Glomerular visceral epithelial cell (primary cell): ENCODE measurements around the gene BMAL2.

Source experiments
- DNase-seq: peaks from one replicate; pipeline ENCODE4 v3.0.0-alpha.2; 2016; ENCODE audit errors: extremely low spot score

Gene BMAL2

DNA sequence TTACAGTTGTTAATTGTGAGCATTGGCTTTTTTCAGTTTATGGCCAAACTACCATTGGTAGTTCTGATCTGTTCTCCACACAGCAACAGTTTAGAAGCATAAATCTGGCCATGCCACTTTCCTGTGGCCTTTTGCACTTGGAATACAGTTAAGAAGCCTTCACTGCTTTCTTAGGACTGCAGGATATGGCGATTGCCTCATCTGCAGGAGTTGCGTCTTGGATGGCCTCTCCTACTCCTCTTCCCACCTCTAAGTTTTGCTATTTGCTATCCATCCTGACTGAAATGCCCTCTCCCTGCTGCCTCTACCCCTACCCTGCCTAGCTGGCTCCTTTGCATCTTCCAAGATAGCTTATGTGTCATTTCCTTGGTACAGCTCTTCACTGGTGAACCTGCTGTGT is 12.8 kb upstream of the BMAL2 start:
- no peak for DNase-seq

DNA sequence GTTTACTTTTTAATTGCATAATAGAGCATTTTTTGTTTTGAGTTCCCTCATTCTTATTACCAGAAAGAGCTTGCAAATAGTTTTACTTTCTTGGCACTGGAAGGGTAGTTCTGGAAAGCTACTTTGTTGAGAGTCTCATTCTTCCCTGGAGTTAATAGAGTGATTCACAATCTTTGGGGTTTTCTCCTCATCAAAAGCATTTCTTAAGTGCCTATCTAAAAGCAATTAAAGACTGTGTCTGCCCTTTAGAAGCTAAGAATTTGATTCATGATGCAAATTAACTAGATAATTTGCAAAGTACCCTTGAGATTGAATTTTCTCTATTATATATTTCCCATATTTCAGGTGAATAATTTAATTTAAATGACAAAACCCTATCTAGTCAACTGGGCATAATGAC is 8.1 kb upstream of the BMAL2 start:
- no peak for DNase-seq

DNA sequence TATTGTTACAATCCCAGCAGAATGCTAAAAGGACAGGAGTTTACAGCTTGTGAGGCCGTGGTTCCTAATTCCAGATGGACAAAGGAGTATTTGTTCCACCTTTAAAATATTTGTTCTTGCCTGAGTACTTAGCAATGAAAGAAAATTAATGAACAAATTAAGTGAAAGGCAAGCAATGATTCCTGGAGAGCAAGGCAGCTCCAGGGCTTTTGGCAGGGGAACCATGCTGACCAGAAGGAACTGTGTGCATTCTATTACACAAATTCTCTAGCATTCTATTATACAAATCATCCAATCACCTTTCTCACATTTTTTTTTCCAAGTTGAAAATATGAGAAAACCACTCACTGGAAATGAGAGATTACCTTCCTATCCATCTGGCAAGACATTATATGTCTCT is 1.8 kb upstream of the BMAL2 start:
- no peak for DNase-seq

- peak; percentile 81 for DNase-seq
Observed at GRCh38 chr12:27331291-27331926, 1.2 kb upstream of the BMAL2 start.

DNA sequence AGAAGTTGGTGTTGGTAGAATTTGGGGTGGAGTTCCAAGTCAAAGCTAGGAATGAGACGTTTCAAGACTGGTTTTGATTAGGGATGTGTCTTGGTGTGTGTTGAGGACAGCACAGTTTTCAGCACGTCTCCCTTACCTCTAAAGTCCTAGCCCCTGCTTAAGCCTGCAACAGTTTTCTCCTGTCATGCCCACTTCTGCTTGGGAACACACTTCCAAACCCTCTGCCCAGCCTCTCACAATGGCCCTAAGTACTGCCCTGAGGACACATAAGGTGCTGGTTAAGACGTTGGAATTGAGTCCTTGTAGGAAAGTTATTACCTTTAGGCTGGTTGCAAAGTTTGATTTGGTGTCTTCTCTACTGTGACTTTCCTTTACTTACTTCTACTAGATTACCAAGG is 710 bp upstream of the BMAL2 start:
- no peak for DNase-seq

DNA sequence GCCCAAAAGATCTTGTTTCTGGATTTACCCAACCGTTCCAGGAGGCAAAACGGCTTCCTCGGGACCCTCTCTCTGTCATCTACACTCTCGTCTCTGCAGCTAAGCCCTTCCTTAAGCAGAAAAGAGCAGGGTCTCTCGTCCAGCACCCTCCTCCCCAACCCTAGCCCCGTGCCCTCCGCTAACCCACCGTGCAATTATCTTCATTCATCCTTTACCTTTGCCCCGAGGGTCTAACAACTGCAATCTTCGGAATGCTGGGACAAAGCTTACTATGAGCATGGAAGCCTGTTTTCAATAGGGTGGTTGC is 276 bp upstream of the BMAL2 start:
- DNase-seq, result no peak

DNA sequence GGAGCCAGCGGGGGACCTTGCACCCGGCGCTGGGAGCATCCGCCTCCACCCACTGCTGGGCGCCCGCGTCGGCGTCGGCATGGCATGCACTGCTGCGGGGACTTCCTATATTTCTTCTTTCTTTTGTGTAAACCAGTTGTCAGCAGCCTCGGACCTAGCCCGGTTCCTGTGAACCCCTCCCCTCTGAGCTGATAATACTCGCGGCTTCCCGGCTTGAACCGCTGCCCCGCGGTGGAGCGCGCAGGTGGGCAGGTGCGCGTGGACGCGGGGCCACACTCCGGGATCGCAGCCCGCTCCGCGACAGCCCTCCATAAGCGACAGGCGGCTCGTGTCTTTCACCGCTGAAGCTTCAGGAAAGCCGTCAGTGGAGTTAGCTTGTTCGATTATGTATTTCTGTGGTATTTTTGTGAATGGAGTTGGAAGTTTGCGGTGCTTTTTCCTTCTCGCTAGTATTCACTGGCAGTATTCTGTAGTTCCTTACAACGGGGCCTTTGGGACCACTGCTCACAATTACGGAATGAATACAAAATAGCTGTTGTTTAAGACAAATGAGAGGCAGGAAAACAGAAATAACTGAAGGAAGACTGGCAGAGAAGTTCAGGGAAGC is 870 bp downstream of the BMAL2 start:
- DNase-seq, result peak; percentile 35

DNA sequence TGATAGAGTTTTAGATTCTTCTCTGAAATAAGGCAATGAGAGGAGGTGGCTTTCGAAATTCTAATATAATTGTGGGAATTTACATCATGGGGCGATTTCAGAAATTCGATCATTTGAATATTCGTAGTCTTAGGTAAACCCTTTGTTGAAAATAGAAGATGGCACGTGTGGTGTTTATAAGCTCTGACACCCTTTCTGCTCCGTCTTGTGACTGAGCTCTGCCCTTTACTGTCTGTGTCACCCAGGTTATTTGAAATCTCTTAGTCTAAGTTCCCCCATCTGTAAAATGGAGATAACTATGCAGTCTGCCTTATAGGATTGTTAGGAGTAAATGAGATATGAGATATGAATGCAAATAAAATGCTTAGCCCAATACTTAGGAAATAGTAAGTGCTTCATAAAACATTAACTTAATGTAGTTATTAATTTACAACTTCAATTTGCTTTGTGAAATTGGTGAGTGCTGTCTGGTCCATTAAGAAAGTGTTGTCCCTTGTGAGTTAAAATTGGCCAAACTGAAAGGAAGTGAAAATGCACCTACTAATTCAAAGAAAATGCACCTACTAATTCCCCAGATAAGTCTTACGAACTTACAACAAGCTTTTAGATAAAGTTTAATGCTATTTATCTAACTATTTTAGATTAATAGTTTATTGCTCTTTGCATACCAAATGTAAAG is 1.5 kb downstream of the BMAL2 start:
- DNase-seq, result no peak

- no peak for DNase-seq
Observed at GRCh38 chr12:27334721-27335082, 2.1 kb downstream of the BMAL2 start.

DNA sequence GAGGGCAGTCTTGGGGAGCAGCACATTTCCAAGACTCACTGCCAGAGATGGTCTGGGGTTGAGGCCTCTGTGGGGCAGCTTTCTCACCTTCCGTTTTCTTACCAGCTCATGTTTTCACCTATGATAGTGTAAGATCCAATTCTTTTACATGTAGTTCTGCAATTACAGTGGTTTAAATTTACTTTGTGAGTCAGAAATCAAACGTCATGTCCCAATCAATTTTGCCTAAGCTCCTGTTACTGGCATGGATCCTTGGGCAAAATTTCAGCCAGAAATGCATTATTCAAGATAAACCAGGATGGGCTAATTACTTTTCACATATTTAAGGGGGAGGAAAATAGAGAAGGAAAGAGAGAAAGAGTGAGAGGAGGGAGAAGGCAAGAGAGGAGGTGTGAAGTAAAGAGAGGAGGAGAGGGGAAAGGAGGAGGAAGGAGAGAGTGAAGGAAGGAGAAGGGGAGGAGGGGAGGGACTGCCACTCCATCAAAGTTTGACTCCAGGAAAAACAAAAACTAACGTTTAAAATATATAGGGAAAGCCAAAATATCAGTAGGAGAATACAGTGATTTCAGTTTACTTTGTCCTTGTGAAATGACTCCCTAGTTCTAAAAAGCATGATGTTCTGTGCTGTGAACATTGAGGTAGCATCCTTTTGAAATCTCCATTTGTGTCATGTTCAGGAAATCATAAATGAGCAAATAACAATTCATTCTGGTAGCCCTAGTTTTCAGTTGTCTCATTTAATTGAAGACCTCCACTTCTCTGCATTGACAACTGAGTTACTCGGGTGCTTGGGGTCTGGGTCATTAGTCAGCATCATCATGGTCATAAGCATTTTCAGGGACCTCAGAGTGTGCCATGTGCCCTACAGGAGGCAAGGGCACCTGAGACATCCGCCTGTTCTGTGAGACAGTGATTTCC is 3.0 kb downstream of the BMAL2 start:
- DNase-seq, result no peak

GRCh38 chr12:27336282-27336653 is 3.6 kb downstream of the BMAL2 start:
- no peak for DNase-seq

GRCh38 chr12:27337376-27337775 is 4.7 kb downstream of the BMAL2 start:
- DNase-seq, result no peak

DNA sequence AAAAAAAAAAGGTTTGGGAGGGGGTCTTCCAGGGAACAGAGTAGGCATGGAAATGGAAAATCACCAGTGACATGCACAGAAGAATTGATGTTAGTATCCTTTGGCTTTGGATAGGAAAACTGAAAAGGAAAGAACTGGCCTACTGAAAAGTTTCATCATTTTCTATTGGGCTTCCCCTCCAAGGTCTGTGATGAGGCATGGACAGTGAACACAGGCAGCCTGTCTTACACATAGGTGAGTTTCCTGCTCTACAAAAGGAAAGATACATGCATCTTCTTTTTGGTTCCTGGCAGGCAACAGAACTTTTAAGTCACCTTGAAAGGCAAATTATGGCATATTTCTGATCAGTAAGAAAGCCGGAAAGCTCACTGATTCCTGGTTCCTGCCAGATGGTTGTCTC is 5.8 kb downstream of the BMAL2 start:
- DNase-seq, result no peak

GRCh38 chr12:27340971-27341370 is 8.3 kb downstream of the BMAL2 start:
- DNase-seq, result no peak

GRCh38 chr12:27342536-27342935 is 9.9 kb downstream of the BMAL2 start:
- DNase-seq, result no peak

DNA sequence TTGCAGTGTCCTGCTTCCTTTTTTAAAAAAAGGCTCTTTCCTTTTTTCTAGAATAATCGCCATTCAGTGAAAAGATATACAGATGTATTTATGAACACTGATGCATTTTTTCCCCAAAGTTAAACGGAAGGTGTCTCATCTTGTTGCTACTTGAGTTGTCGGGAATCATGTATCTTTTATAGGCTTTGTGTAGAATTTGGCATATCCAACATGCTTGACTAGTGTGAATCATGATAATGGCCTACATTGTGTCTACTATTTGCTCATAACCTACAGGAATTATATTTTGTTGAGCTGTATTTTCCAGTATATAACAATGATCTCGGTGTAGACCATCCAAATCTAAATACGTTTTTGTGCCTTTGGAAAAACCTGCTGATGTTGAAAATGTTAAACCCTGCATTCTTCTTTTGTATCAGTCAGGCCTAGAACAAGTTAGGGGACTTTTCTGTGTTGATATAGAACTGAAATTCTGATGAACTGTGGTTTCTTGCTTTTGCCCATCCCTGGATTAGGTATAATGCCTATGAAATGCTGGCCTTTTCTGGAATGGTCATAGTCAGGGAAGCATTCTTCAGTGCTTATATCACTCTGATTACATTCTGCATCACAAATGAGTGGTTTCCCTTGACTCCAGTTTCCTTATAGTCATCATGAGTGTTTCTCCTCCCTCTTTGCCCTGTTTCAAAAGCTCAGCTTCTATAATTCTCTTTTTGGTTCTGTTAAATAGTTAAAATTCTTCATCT is 10.8 kb downstream of the BMAL2 start:
- peak; percentile 88 for DNase-seq

GRCh38 chr12:27344246-27344645 is 11.6 kb downstream of the BMAL2 start:
- no peak for DNase-seq

DNA sequence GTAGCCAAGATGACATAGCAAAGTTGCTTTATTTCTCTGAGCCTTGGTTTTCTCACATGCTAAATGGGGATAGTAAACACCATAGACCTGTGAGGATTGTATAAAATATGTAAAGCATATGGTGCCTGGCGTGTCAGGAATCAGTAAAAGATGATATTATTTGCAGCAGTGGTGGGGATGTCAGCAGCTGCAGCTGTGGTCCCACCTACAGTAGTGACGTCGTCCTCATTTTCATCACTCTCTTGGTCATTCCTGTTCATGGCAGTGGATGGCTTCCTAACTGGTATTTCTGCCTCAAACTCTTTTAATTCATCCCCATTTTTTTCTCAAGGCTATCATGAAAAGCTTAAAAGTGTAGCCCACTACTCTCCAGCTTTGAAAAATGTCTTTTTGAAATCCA is 12.1 kb downstream of the BMAL2 start:
- DNase-seq, result no peak

DNA sequence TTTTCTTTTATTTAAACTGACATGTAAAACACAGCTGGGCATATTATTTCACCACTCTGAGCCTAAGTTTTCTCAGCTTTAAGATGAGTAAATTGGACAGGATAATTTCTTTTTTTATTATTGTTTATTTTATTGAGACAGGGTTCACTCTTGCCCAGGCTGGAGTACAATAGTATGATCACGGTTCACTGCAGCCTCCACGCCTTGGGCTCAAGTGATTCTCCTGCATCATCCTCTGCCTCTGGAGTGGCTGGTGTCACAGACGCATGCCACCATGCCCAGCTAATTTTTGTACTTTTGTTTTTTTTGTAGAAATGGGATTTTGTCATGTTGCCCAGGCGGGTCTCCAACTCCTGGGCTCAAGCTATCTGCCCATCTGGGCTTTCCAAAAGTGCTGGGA is 12.7 kb downstream of the BMAL2 start:
- DNase-seq, result no peak

DNA sequence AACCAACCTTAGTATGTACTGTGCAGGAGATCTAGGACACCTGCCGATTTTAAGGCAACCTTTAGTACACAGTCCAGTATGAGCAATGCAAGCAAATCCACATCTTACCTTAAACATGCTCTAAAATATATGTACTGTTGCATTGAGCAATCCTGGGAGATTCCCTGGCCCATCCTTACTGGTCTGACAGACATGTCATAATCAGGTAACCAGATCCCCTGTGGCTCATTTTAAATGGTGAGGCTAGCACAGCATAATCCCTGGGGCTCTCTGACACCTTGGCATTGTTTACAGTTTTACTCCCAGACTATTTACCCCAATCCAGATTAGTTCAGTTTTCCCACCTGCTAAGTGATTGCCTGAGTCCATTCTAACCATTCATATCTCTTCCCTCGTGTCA is 15.1 kb downstream of the BMAL2 start:
- no peak for DNase-seq

GRCh38 chr12:27351476-27351875 is 18.8 kb downstream of the BMAL2 start:
- no peak for DNase-seq

- DNase-seq, result no peak
Observed at GRCh38 chr12:27355486-27355885, 22.9 kb downstream of the BMAL2 start.
